CD4-positive, alpha-beta T cell treated with Interleukin-17A for 1 hour (primary cell): ENCODE data around the gene PSD4.

Source experiments
- DNase-seq: peaks from one replicate; pipeline ENCODE4 v3.0.0-alpha.2; 2020

The PSD4 gene

DNA sequence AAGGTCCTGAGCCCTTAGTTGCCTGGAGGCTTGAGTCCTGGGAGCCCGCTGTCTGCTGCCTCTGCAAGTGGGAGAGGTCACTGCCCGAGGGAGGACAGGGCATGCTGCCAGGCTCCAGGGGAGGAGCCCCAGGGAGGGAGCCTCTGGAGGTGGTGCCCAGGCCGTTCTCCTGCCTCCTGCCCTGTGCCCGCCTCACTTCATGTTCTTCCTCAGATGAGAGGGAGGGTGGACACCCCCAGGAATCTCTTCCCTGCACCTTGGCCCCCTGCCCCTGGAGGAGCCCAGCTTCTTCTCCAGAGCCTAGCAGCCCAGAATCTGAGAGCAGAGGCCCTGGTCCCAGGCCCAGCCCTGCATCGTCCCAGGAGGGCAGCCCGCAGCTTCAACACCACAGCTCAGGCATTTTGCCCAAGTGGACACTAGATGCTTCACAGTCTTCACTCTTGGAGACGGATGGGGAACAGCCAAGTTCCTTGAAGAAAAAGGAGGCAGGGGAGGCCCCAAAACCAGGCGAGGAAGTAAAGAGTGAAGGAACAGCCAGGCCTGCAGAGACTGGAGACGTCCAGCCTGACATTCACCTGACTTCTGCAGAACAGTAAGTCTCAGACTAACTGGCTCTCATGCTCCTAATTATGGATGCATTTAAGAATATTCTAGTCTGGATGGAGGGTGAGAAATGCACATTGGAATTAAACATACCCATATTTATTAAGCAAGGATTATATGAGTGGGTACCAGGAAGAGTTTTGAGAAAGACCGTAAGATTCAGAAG, 12.1 kb downstream of the PSD4 start:
- DNase-seq, result no peak

GRCh38 chr2:113186433-113186796, 12.6 kb downstream of the PSD4 start:
- DNase-seq, result no peak

GRCh38 chr2:113187771-113188170, 14.0 kb downstream of the PSD4 start:
- DNase-seq, result no peak

DNA sequence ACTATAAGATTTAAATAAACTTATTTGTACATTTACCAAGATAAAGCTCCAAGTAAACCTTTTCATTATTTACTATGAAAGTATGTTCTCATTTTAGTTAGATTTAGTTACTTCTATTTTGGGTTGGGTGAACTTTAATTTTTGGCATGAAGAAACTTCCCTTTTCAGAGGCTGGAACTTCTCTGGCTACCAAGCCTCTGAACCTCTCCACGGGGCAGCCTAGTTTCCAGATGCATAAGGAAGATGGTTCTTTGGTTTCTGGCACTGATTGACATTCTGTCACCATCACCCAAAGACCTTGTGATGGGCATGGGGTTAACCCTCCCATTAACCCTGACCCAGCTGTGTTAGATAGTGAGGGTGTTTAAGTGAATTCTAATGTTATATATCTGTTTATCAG, 17.1 kb downstream of the PSD4 start:
- no peak for DNase-seq

GRCh38 chr2:113192459-113193100, 18.8 kb downstream of the PSD4 start:
- no peak for DNase-seq

GRCh38 chr2:113195923-113196501, 22.2 kb downstream of the PSD4 start:
- no peak for DNase-seq

- DNase-seq, result no peak
Observed at GRCh38 chr2:113196839-113197238, 23.1 kb downstream of the PSD4 start.

DNA sequence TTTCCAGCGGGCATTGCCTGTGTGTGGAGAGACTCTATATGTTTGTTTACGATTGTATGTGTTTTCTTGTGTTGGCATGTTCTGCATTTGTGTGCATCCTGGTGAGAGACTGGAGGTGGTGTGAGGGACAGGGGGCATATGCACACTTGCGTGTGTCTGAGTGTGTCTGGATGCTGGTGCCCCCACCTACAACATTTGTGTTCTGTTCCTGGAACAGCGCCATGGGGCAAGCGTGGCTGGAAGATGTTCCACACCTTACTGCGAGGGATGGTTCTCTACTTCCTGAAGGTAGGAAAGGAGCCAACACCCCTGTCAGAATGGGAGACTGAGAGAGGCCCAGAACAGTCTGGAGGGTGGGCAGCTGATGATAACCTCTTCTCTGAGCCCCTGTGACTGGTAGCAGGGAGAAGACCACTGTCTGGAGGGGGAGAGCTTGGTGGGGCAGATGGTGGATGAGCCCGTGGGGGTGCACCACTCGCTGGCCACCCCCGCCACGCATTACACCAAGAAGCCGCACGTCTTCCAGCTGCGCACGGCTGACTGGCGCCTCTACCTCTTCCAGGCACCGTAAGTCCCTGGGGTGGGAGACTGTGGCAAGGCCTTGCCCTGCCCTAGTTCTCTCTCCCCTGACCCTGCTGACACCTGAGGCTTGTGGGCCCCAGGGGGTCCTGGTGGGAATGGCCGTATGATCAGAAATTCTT, 23.7 kb downstream of the PSD4 start:
- no peak for DNase-seq

DNA sequence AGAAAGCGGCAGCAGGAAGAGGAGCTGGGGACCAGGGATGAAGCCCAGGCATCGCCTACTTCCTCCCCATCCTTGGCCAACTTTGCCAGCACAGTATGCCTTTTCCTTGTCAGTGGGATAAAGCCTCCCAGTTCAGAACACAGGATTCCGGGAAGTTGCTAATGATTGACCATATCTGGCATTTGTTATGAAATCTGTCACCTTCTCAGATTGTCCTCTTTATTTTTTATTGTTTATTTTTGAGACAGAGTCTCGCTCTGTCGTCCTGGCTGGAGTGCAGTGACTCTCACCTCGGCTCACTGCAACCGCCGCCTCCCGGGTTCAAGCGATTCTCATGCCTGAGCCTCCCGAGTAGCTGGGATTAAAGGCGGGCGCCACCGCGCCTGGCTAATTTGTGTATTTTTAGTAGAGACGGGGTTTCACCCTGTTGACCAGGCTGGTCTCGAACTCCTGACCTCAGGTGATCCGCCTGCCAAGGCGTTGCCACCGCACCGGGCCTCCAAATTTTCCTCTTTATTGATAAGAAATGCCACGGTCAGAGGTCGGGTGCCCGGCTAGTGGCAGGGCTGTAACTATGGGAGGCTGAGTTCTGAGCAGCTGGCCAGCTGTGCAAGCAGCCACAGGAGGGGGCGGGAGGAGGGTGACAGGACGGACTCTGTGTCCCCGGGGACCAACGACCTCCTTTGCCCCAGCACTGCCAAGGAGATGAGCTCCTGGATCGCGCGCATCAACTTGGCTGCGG, 24.4 kb downstream of the PSD4 start:
- DNase-seq, result no peak

GRCh38 chr2:113198790-113199612, 25.2 kb downstream of the PSD4 start:
- peak; percentile 66 for DNase-seq

- no peak for DNase-seq
Observed at GRCh38 chr2:113200236-113200635, 26.5 kb downstream of the PSD4 start.

- DNase-seq, result no peak
Observed at GRCh38 chr2:113200736-113201490, 27.1 kb downstream of the PSD4 start.

DNA sequence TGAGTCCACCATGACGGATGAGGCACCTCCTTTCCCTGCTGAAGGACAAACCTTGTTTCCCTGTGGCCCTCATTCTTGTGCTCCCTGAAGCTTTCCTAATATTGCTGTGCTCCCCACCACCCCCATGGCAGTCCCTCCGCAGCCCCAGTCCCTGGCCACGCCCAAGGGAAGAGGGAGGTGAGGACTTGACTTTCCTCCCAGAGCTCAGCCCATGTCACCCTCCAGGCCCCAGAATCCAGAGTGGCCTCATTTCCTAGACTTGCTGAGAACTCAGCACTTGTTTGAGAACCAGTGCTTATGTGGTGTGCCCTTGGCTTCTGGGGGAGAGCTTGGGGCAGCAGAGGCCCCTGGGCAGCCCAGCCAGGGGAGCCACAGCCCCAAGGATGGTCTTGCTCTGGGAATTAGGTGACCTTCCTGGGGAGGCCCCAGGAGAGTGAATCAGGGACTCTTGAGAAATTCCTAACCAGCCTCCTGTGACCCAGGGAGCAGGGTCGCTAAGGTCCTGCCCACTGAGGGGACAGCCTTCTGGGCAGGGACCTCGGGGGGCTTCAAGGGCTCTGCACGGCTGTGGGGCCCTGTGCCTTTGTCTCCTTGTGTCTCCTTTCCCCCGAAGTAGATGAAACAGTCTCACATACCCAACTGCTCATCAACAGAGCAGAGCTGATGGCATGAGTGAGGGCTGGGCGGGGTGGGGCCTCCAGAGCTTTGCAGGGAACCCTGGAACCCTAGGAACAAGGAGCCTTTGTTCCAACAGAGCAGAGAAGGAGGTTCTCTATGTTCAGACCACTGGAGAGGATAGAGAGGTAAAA, 27.9 kb downstream of the PSD4 start:
- DNase-seq, result no peak

- DNase-seq, result no peak
Observed at GRCh38 chr2:113202305-113203216, 28.8 kb downstream of the PSD4 start.

DNA sequence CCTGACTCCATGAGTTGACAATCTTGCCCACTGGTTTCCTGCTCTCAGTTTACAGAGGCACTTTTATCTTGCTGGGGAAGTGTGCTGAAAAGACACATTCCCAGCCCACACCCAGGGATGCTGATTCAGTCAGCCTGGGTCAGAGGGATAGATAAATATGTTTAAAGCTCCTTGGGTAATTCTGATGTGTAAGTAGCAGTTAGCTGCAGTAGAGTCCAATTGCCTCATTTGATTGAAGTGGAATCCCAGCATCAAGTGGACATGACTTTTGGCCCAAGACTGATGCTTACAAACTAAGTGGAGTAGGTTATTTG, 29.4 kb downstream of the PSD4 start:
- DNase-seq, result no peak

DNA sequence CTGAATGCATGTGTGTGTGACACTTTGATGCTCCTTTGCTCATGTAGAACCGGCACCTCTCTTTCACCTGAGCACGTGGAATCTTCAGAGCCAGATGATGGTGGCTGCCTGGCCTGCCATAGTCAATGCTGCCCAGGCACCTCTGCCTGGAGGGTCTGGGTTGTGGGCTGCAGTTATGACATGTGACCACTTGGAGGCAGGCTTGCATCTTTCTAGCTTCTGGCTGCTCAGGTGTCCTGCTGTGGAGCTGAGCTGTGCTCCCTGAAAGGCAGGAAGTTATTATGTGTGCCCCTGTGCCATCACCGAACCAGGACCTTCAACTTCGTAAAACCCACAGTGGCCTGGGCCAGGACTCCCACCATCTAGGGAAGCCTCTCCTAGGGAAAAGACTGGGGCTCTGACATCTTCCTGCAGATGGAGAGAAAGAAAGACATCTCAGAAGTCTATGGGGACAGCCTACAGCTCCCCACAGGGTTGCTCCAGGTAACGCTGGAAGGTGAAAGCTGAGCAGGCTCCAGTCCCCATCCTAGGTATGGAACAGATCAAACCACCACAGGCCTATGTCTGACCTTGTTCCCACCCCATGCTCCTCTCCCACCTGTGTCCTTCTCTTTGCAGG, 30.2 kb downstream of the PSD4 start:
- DNase-seq, result peak; percentile 82

DNA sequence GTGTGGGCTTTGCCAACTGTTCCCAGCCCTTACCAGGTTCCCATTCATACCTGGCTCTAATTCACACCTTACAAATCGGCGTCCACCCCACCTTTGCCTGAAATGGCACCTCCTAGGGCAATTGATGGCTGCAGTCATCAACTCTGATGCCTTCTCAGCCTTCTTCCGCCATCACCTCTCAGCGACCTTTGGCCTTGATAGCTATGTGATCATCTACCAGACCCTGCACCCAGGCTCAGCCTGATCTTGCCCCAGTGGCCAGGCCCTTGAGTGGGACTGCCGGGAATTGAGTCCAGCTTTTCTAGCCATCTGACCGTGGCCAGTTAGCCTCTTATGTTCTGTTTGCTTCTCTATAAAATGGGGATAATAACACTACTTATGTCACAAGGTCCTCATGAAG, 32.5 kb downstream of the PSD4 start:
- no peak for DNase-seq

GRCh38 chr2:113207021-113207420, 33.2 kb downstream of the PSD4 start:
- DNase-seq, result no peak

- DNase-seq, result no peak
Observed at GRCh38 chr2:113208396-113208795, 34.6 kb downstream of the PSD4 start.
